GM21526 (cell line): ENCODE measurements around the gene PPM1H.
A peak's percentile ranks its signal among the peaks of the same experiment; 100 is the strongest.
"Not testable (repeated sequence)": the region's sequence is repeated elsewhere in the genome, so short reads cannot be mapped to it uniquely, and the experiment has no call there.

ENCODE experiments used
- ATAC-seq: cut with Tn5 transposase; IDR thresholded peaks from one replicate; pipeline ENCODE4 v1.9.1; 2021; ENCODE audit warnings: moderate library complexity; ENCODE audit not compliant: unreplicated experiment, low FRiP score

The PPM1H gene

DNA sequence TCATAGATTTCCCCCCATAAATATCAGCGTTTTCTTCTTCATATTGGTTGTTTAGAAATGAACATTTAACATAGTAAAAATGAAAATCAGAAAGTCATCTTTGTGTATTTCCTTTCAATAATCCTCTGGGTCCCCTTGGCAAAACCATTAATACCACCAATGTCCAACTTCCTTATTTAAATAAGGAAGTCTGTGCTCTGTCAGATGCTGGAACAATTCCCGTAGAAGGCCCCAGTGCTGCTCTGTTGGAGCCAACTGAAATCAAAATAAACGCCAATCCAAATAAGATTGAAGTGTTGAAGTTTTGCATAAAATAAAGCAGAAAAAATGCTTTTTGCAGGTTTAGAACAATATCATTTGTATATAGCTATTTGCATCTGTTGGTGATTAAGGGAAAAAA, 93.1 kb downstream of the PPM1H start:
- no peak for ATAC-seq

DNA sequence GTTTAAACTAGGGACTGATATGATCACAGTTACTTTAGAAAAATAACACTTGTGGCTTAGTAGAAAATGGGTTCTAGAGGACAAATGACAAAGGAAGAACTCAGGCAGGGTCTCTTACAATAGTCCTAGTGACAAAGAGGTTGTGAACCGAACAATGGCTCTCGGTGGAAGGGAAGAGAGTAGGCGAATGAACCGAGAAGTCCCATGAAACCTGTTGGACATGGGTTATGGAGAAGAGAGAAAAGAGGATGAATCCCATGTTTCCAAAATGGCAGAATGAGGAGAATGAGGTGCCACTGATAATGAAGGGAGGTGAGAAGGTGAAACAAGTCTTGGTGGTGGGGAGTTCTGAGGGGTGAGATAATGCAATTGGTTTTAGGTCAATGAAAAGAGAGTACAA, 94.1 kb downstream of the PPM1H start:
- ATAC-seq: no peak

DNA sequence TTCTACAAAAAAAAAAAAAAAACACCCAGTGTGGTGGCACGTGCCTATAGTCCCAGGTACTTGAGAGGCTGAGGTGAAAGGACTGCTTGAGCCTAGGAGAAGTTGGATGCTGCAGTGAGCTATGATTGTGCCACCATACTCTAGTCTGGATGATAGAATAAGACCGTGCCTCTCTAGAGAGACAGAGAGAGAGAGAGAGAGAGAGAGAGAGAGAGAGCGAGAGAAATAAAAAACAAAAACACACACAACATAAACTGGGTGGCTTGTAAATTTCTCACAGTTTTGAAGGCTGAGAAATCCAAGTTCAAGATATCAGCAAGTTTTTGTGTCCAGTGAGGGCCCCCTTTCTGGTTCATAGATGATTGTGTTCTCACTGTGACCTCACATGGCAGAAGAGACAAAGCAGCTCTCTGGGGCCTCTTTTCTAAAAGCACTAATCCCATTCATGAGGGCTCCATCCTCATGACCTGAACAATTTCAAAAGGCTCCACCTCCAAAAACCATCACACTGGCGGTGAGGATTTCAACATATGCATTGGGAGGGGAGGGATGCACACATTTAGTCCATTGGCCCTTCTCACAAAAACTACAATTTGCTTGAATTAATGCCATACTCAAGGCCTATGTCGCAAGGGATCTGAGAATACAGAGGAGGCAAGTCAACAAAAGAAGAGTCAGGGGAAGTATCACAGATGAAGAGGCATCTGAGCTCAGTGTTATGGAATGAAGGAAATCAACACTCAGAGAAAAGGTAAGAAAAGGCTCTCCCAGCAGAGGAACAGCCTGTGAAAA, 94.9 kb downstream of the PPM1H start:
- no peak for ATAC-seq

- no peak for ATAC-seq
Observed at GRCh38 chr12:62834971-62835547, 99.9 kb downstream of the PPM1H start.

DNA sequence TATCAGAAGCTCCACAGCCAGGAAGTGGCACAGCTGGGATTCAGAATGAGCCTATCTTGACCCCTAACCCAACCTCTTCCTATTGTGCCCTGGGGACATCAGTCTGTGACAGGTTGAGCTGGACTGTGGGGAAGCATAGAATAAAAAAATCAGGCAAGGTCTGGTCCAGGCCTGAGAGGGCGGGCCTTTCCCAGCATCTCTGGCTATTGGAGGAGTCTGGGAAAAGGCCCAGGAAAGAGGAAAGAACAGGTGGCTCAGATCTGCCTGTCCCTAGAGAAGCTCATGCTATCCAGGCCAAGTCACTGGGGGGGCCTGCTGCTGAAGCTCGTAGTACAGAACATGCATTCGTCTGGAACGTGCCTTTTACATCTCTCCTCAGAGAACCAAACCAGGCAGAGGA, 100.5 kb downstream of the PPM1H start:
- ATAC-seq: no peak

DNA sequence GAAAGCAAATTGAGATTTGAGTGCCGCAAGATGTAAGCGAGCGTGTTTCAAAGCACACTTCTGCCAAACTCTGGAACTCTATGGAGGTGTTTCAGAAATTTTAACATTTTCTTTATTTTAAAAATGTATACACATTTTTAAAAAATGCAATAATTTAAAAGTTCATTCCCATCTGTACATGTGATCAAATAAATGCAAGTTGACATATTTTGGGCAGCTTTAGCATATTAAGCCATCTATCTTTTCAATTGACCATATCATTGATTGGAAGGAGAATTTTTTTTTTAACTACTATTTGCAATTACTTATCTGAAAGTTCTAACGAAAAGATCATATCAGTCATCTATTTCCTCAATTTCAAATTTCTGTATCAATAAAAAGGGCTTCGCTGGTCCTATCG, 101.3 kb downstream of the PPM1H start:
- no peak for ATAC-seq

DNA sequence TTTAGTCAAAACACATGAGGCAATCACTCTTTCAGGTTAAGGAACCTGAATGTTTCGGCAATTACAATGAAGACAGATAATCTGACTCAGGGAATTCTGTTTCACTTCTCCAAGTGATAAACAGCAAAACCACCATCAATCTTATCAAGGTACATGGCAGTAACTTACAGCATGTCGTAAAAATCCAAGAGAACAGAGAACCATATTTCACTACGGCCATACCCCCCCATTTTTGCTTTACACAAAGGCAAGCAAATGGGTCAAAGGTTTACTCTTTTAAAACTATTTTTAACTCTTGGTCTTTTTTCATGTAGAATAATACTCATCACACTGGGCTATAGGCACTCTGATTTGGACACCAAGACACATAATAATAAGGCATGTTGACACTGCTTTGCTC, 102.4 kb downstream of the PPM1H start:
- no peak for ATAC-seq

DNA sequence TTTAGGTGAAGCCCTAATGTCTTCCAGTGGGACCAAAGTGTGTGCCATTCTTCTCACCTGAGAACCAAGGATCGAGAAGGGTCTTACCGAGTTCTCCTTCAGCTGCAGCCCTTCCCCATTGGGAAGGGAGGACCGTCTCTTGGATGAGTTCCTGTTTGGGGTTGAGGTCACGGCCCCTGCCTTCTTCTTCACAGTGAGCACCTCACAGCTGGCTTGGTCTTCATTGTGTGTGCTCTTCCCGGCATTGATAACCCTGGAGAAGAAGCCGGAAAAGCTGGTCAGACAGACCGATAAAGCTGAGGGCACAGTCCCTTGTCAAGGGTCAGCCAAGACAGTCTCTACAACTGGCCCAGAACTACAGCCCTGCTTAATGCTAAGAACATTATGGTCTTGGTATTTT, 102.9 kb downstream of the PPM1H start:
- no peak for ATAC-seq

GRCh38 chr12:62827855-62828254, 107.1 kb downstream of the PPM1H start:
- no peak for ATAC-seq

DNA sequence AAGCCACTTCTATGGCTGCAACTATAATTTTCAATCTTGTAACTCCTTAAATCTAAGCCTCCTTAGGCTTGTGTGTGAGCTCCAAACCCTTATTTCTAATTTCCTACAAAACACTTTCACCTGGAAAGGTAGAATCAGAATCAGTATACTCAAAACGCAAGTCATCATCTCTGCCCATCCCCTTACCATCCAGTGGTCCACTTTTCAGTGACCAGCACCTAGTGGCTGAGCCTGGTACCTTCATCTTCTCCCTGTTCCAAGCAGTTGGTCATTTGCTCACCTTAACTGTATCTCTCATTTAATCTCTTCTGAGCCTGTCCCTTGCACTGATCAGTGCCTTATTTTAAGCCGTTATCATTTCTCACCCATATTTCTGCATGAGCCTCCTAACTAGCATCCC, 107.9 kb downstream of the PPM1H start:
- ATAC-seq: no peak

DNA sequence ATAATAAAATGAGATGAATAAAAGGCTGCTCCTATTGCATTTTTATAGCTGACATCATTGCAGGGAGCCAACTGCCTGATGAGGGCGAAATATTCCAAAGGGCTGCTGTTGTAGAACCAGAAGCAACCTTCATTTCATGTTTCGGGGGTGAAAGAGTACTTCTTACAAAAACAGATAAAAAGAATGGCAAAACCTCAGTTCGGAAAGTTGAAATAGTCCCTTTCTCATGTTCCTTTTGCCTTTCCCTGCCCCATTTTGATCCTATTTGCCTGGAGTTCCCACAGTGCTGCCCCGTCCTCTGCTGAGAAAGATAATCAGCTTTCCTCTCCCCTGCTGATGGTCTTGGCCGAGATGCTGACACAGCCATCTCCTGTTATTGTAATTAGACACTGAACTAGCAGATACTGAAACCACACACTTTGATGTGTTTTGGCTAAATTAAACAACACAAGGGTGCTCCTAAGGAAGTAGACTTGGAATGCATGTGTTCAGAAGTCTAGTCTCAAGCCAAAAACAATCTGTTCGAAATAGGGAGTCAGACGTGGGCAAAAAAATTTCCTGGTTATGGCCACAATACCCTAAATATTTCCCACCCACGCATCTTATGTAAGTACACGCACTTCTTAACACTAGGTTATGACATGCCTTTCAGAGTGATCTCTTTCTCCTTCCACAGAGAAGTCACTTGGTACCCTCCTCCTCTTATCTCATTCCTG, 117.2 kb downstream of the PPM1H start:
- no peak for ATAC-seq

GRCh38 chr12:62814243-62814642, 120.7 kb downstream of the PPM1H start:
- no peak for ATAC-seq

- ATAC-seq: peak; percentile 49
Observed at GRCh38 chr12:62813031-62813829, 121.7 kb downstream of the PPM1H start.

GRCh38 chr12:62811481-62811880, 123.5 kb downstream of the PPM1H start:
- not testable (repeated sequence) for ATAC-seq

GRCh38 chr12:62808166-62808879, 126.6 kb downstream of the PPM1H start:
- ATAC-seq: peak; percentile 74

DNA sequence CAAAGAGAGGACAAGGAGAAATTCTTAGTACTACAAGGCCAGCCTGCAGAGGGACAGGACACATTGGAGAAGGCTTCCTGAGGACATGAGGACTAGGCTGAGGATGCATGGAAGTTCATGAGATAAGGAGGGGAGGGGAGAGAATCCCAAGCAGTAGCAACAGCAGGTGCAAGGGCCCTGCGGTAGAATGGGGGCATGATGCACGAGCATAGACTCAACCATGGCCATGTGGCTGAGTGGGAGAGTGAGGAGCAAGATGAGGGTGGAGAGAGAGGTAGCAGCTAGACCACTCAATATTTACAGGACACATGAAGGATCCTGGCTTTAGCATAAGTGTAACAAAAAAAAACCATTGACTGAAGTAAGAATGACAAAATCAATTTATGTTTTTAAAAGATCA, 128.1 kb downstream of the PPM1H start:
- ATAC-seq: no peak

GRCh38 chr12:62806244-62806836, 128.6 kb downstream of the PPM1H start:
- no peak for ATAC-seq

DNA sequence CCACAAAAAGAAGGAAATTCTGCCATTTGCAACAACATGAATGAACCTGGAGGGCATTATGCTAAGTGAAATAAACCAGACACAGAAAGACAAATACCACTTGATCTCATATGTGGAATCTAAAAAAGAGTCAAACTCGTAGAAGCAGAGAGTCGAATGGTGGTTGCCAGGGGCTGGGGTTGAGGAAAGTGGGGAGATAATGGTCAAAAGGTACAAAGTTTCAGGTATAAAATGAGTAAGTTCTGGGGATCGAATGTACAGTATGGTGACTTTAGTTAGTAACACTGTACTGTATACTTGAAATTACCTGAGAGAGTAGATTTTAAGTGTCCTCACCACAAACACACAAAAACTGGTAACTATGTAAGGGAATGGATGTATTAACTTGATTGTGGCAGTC, 129.4 kb downstream of the PPM1H start:
- ATAC-seq: no peak

DNA sequence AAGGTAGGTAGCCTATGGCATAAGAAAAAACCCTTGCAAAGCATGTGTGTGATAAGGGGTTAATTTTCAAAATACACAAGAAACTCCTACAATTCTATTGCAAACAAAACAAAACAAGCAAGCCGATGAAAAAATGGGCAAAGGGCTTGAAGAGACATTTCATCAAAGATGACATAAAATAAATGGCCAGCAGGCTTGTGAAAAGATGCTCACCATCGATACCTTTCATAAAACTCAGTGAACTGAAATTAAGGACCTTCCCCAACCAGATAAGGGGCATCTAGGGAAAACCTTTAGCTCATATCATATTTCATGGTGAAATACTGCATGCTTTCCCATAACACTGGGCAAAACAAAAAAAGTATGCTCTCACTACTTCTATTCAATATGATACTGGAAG, 131.2 kb downstream of the PPM1H start:
- no peak for ATAC-seq

- ATAC-seq: no peak
Observed at GRCh38 chr12:62802984-62803383, 132.0 kb downstream of the PPM1H start.
